ENCODE data around the gene AUNIP. TPM values are rescaled to one million over a fixed set of nuclear protein-coding genes. Genes with fewer than 3 reads are reported as not detected.

The AUNIP gene
- total RNA-seq, 1 experiment from 2014 or later, result 16.1 TPM

DNA sequence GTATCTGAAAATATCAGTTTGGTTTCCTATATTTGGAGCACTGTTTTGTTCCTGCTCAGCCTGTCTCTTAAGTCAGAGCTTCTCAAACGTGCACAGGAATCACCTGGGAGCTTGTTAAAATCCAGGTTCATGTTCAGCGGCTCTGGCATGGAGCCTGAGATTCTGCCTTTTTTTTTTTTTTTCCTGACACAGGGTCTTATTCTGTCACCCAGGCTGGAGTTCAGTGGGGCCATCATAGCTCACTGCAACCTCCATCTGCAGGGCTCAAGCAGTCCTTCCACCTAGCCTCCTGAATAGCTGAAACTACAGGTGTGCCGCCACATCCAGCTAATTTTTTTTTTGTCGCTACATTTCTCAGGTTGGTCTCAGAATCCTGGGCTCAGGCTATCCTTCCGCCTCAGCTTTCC lies 71.5 kb downstream of the AUNIP start (continued):
- TF ChIP-seq IRF2 (CRISPR knock-in tag; IDR thresholded peaks at IDR 0.05; ENCODE audit: borderline replicate concordance, low read depth) (no peak), ERG (CRISPR knock-in tag; IDR thresholded peaks at IDR 0.05) (no peak), TEAD4 (CRISPR knock-in tag; IDR thresholded peaks at IDR 0.05) (no peak), ZNF121 (CRISPR knock-in tag; IDR thresholded peaks at IDR 0.05) (no peak), OVOL2 (CRISPR knock-in tag; IDR thresholded peaks at IDR 0.05; ENCODE audit: borderline replicate concordance) (no peak), NR1H2 (CRISPR knock-in tag; IDR thresholded peaks at IDR 0.05) (no peak), NR3C1 (CRISPR knock-in tag; conservative IDR thresholded peaks at IDR 0.05; ENCODE audit: low read depth) (no peak)
- TF ChIP-seq, protein P1, sequence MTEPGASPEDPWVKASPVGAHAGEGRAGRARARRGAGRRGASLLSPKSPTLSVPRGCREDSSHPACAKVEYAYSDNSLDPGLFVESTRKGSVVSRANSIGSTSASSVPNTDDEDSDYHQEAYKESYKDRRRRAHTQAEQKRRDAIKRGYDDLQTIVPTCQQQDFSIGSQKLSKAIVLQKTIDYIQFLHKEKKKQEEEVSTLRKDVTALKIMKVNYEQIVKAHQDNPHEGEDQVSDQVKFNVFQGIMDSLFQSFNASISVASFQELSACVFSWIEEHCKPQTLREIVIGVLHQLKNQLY (CRISPR knock-in tag; IDR thresholded peaks at IDR 0.05), result no peak

DNA sequence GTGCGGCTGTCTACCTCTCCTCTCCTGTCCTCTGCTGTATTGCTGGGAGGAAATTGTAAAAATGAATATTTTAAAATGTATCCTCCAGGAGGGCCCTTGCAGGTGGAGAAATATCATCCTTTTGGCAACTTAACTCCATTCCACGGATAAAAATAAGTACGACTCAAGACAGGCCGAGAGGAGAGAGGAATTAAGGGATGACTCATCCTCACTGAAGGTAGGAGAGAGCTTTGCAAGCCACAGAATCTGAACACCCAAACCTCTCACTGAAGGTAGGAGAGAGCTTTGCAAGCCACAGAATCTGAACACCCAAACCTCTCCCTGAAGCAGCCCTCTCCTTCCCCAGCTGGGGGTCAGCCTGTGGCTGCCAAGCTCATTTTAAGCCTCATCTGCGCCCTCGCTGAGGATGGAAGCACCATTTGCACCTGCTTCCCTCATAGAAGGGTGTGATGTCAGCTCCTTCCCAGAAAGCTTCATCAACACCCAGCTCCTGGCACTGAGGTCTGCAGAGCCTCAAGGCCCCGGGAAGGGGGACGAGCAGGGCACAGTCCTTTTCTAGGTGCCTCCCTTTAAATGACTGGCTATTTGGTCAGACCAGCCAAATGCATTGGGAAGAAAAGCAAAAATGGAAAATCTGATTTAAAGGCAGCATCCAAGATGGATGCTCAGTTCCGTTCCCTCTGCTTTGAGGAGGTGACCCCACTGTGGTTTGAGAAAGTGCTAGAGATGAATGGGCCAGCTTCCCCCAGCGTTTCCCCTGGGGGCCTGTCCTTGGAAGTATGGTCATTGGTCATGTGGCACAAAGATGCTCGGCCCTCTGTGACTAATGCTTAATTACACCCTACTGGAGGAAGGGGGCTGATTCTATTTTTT lies 72.1 kb downstream of the AUNIP start:
- TF ChIP-seq PRDM15 (CRISPR knock-in tag; IDR thresholded peaks at IDR 0.05) (no peak), JAZF1 (CRISPR knock-in tag; IDR thresholded peaks at IDR 0.05) (no peak), PREB (CRISPR knock-in tag; IDR thresholded peaks at IDR 0.05; ENCODE audit: borderline replicate concordance) (no peak), RELA (CRISPR knock-in tag; IDR thresholded peaks at IDR 0.05; ENCODE audit: borderline replicate concordance) (no peak), CREB1 (CRISPR knock-in tag; IDR thresholded peaks at IDR 0.05) (no peak), NFATC4 (CRISPR knock-in tag; IDR thresholded peaks at IDR 0.05) (no peak), TP53 (CRISPR knock-in tag; IDR thresholded peaks at IDR 0.05) (no peak), CBFB (CRISPR knock-in tag; IDR thresholded peaks at IDR 0.05; ENCODE audit: low read depth) (no peak), MYBL2 (CRISPR knock-in tag; IDR thresholded peaks at IDR 0.05) (no peak), IRF2 (CRISPR knock-in tag; IDR thresholded peaks at IDR 0.05; ENCODE audit: borderline replicate concordance, low read depth) (no peak), HMGA2 (CRISPR knock-in tag; IDR thresholded peaks at IDR 0.05) (no peak), ZNF671 (CRISPR knock-in tag; IDR thresholded peaks at IDR 0.05) (no peak)
- TF ChIP-seq, protein P2, sequence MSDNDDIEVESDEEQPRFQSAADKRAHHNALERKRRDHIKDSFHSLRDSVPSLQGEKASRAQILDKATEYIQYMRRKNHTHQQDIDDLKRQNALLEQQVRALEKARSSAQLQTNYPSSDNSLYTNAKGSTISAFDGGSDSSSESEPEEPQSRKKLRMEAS (CRISPR knock-in tag; IDR thresholded peaks at IDR 0.05), result no peak
- Mint-ChIP-seq H3K27me3 (ENCODE audit: low read depth) (no peaks in the 10 kb centered on the region; the same call in 1 of the 2 replicates), H3K4me3 (no peak overlapping the region), H3K4me1 (peaks cover 19% of the 10 kb centered on the region), H3K9me3 (no peaks in the 10 kb centered on the region), H3K36me3 (no peaks in the 10 kb centered on the region), H3K27ac (no peak overlapping the region)
- DNase-seq (ENCODE audit: low spot score) (no peak), ATAC-seq (no peak)
- ChIA-PET POLR2A (interaction anchor here (1.5 kb wide), 1 partner anchor 62 kb away, joined by 3 read pairs; no protein-coding TSS in a partner anchor), CTCF (interaction anchor here (1.0 to 3.4 kb wide), 5 partner anchors 11 to 214 kb away, joined by 4 to 17 read pairs (median 7); no protein-coding TSS in a partner anchor)

All from WTC11 (cell line).